Glutamatergic neuron (in vitro differentiated cells): ENCODE data around the gene SH2D3C. TPM values are rescaled to one million over a fixed set of nuclear protein-coding genes. Genes with fewer than 3 reads are reported as not detected.

ENCODE experiments used
- DNase-seq: peaks from one replicate; pipeline ENCODE4 v3.0.0; 2022
- H3K27ac Mint-ChIP-seq: one replicate; pipeline ENCODE4 v1.8.0; 2020; ENCODE audit warnings: mild to moderate bottlenecking, mixed read lengths, inconsistent platforms; ENCODE audit not compliant: unreplicated experiment
- H3K27me3 Mint-ChIP-seq: one replicate; pipeline ENCODE4 v1.8.0; 2020; ENCODE audit warnings: mild to moderate bottlenecking, moderate library complexity, mixed read lengths, inconsistent platforms; ENCODE audit not compliant: unreplicated experiment
- H3K36me3 Mint-ChIP-seq: one replicate; pipeline ENCODE4 v1.8.0; 2020; ENCODE audit warnings: mild to moderate bottlenecking, mixed read lengths, inconsistent platforms; ENCODE audit not compliant: unreplicated experiment
- H3K4me1 Mint-ChIP-seq: one replicate; pipeline ENCODE4 v1.8.0; 2020; ENCODE audit warnings: mild to moderate bottlenecking, low read depth, mixed read lengths, inconsistent platforms; ENCODE audit not compliant: unreplicated experiment
- H3K4me3 Mint-ChIP-seq: one replicate; pipeline ENCODE4 v1.8.0; 2020; ENCODE audit warnings: mild to moderate bottlenecking, mixed read lengths, inconsistent platforms; ENCODE audit not compliant: unreplicated experiment
- H3K9me3 Mint-ChIP-seq: one replicate; pipeline ENCODE4 v1.8.0; 2020; ENCODE audit warnings: mild to moderate bottlenecking, moderate library complexity, mixed read lengths, inconsistent platforms; ENCODE audit not compliant: unreplicated experiment
- total RNA-seq: library from RNA; stranded (reverse); fragmentation: NEBNext Ultra II Directional; extraction: Animal tissue kit (Norgen Biotek cat#: 25700); gene quantifications from one replicate; pipeline ENCODE4 v1.2.1, GENCODE V29; 2021; ENCODE audit not compliant: unreplicated experiment
- TF ChIP-seq, protein P1 (sequence below): fragments of 200-600 bp; sonication (generic); IDR thresholded peaks from one replicate; pipeline ENCODE4 v1.5.0; 2021; ENCODE audit not compliant: partially characterized antibody, unreplicated experiment

SH2D3C gene
- total RNA-seq, 1 donor from 2014 or later = 71.7 TPM

DNA sequence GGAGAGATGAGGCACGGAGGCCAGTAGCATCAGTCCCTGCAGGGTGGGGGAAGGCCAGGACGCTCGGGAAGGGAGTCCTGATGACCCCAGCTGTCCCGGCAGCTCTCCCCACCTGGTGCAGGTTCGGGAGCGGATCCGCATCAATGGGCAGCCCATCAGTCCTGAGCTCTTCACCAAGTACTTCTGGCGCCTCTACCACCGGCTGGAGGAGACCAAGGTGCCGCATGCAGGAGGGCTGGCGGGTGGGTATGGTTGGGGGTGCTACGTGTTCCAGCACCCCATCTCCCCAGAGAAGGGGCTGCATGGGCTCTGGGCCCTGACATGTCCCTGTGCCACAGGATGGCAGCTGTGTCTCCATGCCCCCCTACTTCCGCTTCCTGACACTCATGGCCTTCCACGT is 28.4 kb upstream of the SH2D3C start:
- H3K36me3 Mint-ChIP-seq = no peaks in the 10 kb centered on the region
- TF ChIP-seq, protein P1, sequence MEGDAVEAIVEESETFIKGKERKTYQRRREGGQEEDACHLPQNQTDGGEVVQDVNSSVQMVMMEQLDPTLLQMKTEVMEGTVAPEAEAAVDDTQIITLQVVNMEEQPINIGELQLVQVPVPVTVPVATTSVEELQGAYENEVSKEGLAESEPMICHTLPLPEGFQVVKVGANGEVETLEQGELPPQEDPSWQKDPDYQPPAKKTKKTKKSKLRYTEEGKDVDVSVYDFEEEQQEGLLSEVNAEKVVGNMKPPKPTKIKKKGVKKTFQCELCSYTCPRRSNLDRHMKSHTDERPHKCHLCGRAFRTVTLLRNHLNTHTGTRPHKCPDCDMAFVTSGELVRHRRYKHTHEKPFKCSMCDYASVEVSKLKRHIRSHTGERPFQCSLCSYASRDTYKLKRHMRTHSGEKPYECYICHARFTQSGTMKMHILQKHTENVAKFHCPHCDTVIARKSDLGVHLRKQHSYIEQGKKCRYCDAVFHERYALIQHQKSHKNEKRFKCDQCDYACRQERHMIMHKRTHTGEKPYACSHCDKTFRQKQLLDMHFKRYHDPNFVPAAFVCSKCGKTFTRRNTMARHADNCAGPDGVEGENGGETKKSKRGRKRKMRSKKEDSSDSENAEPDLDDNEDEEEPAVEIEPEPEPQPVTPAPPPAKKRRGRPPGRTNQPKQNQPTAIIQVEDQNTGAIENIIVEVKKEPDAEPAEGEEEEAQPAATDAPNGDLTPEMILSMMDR = no peak
- DNase-seq = no peak
- no peak overlapping the region for H3K27ac Mint-ChIP-seq
- peaks cover 1% of the 10 kb centered on the region for H3K27me3 Mint-ChIP-seq
- no peak overlapping the region for H3K4me3 Mint-ChIP-seq
- H3K4me1 Mint-ChIP-seq = no peaks in the 10 kb centered on the region
- peaks cover 3% of the 10 kb centered on the region for H3K9me3 Mint-ChIP-seq

DNA sequence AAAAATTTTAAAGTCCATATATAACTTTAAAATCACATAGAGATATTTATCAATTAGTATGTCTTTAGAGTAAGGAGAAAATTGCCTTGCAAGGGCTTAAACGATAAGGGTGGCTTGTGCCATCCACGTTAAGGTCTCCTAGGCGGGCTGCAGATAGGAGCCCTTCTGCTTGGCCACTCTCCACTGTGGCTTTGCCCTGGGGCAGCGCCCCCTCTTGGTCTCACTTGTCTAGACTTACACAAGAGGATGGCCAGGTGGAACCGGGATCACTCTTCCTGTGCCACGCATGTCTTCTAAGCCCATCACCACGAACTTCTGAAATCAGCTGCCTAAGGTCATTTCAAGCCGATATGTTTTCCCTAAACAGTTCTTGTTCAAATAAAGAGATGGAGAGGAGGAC is 27.2 kb upstream of the SH2D3C start:
- Mint-ChIP-seq H3K4me1 (no peaks in the 10 kb centered on the region), H3K27me3 (peaks cover 2% of the 10 kb centered on the region), H3K27ac (peak overlapping the region; percentile 62), H3K9me3 (peaks cover 4% of the 10 kb centered on the region), H3K4me3 (no peak overlapping the region), H3K36me3 (no peaks in the 10 kb centered on the region)
- TF ChIP-seq, protein P1 = peak; percentile 19
- peak; percentile 70 for DNase-seq

DNA sequence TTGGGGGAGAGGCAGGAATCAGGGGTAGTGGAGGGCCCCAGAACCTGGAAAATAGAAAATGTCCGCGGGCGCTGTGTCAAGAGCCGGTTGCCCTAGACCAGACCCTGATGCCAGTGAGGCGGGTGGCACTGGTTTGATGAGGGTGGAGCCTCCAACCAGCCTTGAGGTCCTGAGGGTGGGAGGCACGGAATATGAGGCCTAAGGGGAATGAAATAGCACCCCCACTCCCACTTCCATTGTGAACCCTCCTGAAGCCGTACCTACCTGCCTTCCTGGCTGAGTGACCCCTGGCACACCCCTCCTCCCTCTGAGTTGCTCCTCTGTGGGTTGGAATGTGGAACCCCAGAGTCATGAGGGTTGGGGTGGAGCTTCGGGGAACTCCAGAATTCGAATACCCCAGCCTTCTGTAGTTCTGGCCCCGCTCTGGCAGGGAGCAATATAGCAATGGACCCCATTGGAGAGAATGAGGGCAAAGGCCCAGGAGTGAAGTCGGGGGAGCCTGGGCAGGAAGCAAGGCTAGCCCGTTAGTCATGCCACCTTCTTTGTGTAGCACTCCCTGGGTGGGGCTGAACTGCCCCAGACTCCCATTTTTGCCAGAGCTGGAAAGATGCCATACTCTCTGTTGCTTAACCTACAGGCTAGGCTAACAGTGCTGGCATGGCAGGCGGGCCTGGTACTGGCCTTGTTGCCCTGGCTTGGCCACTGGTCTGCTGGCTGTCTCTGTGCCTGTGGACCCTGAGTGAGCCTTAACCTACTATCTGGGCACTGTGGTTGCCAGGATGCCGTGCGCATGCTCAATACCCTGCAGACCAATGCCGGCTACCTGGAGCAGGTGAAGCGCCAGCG is 25.3 kb upstream of the SH2D3C start:
- TF ChIP-seq, protein P1 = no peak
- peak overlapping the region; percentile 96 for H3K4me3 Mint-ChIP-seq
- peaks cover 4% of the 10 kb centered on the region for H3K9me3 Mint-ChIP-seq
- H3K27me3 Mint-ChIP-seq = peaks cover 2% of the 10 kb centered on the region
- peaks cover 7% of the 10 kb centered on the region for H3K4me1 Mint-ChIP-seq
- peak overlapping the region; percentile 84 for H3K27ac Mint-ChIP-seq
- no peaks in the 10 kb centered on the region for H3K36me3 Mint-ChIP-seq
- no peak for DNase-seq

DNA sequence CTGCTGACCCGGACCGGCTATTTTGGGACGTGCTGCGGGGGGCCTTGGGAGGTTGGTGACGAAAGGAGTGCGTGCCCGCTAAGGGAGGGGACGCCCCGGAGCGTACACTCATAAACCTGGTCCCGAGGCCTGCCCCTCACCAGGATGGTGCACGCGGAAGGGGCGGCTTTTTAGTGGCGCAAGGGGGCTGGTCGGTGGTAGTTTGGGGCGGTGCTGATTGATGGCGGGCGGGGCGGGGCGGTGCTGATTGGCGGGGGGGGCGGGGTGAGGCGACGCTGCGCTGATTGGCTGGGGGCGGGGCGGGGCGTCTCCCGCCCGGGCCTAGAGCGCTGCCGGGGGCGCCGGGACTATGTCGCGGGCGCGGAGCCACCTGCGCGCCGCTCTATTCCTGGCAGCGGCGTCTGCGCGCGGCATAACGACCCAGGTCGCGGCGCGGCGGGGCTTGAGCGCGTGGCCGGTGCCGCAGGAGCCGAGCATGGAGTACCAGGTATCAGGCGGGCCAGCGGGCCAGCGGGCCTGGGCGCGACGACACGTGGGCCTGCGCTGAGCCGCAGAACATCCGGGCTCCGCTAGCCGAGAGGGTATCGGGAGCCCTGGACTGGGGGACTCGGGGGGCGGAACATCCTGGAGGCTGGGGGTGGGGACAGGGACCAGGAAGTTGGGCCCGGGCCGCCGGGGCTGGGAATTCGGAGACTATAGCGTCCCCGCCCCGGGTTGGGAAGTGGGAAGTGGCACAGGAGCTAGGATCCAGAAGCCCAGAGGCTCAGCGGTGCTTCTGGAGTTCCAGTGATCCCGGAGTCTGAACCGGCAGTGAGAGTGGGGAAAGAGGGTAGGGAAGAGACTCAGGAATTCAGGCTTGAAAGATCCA is 24.3 kb upstream of the SH2D3C start, which contains the start of gene FPGS:
FPGS (plus strand) TSS at position 307 of the 868 bp plus-strand sequence; CDS start at position 350, 43 bp downstream.
- H3K4me1 Mint-ChIP-seq = peaks cover 7% of the 10 kb centered on the region
- peaks cover 8% of the 10 kb centered on the region for H3K9me3 Mint-ChIP-seq
- DNase-seq = peak; percentile 83
- H3K27me3 Mint-ChIP-seq = peaks cover 2% of the 10 kb centered on the region
- peak within 1 kb of the TSS; percentile 96 for H3K4me3 Mint-ChIP-seq
- H3K36me3 Mint-ChIP-seq = no peaks in the 10 kb centered on the region
- peak within 1 kb of the TSS; percentile 84 for H3K27ac Mint-ChIP-seq
- TF ChIP-seq, protein P1 = no peak
